ENCODE measurements around the gene AIRE.
"Not testable (repeated sequence)": the region's sequence is repeated elsewhere in the genome, so short reads cannot be mapped to it uniquely, and the experiment has no call there.

The AIRE gene

DNA sequence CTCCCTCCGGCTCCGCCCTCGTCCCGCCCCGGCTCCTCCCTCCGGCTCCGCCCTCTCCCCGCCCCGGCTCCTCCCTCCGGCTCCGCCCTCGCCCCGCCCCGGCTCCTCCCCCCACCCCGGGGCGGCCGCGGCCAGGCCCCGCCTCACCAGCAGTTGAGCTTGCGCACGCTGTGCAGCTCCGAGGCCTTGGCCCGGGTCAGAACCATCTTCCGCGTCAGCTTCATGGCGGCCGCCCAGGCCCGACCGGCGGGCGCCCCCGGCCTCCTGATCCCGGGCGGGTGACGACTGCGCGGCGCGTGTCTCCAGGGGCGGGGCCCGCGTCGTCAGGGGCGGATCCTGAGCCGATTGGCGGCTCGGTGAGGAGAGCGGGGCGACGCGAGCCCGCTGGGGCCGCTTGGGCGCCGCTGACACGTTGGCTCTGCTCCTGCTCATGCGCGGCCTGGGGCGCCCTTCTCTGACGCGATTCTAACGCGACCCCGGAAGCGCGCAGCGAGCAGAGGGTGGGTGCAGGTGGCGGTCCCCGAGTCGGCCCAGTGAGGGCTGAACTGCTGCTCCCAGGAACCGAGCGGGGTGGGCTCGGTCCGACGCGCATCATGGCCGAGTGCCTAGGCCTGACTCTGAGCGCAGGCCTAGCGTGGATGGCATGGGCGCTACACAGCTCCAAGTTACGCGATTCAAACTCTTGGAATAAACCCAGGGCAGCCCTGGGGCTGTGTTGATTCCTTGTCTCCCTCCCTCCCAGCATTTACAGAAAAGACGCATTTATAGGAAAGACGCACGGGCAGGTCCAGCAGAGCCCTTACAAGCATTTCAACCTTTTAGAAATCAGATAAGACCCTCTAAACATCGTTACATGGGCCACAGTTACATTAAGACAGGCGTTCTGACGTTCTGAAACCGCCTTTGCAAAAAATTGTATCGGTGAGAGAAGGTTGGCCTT is 53.6 kb downstream of the AIRE start, which contains the start of gene CFAP410:
Gene CFAP410 (minus strand): TSS at position 420 of the 940 bp plus-strand sequence. CDS start 196 bp downstream, at position 224.
- DNase-seq: peak; percentile 97

DNA sequence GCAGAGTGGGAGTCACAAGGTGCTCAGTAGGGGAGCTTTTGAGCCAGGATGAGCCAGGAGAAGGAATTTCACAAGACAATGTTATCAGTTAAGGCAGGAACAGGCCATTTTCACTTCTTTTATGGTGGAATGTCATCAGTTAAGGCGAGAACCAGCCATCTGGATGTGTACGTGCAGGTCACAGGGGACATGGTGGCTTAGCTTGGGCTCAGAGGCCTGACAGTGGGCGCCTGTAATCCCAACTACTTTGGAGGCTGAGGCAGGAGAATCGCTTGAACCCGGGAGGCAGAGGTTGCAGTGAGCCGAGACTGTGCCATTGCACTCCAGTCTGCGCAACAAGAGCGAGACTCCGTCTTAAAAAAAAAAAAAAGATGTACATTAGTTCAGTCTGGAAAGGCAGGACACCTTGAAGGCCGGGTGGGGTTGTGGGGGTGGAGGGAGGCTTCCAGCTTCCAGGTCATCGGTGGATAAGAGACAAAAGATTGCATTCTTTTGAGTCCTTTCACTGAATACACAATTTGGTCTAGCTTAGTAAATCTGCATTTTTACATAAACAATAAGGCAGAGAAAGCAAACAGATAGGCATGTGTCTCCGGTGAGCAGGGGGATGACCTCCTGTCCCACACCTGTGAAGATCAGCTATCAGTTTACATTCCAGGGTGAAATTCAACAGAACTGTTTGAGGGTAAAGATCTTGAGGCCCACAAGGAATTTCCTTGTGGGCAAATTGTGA is 56.2 kb downstream of the AIRE start:
- DNase-seq: not testable (repeated sequence)

DNA sequence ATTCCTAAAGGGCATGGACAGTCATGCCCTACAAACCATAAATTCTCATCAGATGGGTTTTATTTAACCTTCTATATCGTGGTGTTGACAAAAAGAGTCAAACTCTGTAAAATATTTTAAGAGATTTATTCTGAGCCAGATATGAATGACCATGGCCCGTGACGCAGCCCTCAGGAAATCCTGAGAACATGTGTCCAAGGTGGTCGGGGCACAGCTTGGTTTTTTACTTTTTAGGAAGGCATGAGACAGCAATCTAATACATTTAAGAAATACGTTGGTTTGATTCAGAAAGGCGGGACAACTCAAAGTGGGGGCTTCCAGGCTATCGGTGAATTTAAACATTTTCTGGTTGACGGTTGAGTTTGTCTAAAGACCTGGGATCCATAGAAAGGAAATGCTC is 57.3 kb downstream of the AIRE start:
- not testable (repeated sequence) for DNase-seq

DNA sequence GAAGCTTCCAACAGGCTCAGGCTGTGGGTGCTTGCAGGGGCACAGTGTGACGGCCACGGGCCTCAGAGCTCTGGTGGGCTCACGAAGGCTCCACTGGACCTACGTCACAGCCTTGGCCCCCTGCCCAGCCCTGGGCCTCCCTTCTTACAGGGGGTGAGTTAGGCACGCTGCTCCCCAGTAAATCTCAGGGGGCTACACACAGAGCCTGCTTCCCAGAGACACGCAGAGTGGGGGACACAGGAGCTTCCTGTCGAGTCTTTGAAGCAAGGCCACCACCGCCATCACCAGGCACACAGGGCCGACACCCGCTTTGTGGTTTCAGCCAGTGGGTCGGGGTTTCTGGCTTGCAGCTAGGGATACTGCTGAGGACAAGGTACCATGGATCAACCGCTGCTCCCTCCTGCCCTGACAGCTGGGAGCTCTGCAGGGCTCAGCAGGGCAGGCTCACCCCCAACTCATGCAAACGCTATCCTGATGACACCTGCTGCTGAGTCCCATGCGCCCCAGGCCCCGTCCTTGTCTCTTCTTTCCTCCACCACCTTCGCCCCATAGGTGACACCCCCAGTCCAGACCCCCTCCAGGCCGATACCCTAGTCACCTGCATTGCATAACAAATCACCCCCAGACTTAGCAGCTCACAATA is 59.0 kb downstream of the AIRE start:
- no peak for DNase-seq

DNA sequence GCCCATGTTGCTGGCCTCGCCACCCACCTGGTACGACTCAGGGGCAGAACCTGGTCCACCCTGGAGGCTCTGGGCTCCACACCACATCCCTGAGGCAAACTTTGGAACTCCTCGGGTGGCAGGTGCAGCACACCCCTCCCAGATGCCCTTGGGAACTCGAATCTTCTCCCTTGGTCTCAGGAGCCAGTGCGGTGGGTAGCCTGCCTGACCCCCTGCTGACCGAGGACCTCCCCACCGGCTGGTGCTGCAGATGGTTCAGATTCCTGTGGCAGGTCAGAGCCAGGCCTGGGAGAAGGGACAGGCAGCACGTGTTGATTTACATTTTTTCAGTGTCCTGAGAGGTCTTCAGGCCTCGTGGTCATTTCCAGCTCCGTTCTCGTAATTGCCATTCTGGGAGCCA is 59.8 kb downstream of the AIRE start:
- DNase-seq: no peak

DNA sequence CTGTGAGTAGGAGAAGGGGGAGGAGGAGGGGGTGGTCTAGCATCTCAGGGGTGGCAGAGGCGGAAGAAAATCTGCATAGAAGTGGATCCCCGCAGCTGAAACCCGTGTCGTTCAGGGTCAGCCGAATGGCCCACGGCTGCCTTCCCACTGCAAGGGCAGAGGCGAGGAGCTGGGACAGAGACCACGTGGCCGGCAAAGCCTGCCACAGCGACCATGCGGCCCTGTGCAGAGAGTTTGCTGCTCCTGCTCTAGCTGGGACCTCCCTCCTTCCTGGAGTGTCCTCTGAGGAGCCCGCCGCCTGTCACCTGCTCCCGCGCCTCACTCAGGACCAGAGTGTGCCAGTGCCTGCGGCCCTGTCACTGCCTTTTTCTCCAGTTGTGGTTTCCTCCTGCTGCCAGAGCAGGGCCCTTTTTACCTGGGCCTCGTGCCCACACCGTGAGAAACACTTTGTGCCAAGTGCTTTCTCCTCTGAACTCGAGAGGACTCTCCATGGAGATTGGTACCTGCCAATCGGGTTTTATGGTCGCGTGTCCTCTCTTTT is 62.3 kb downstream of the AIRE start:
- DNase-seq: no peak

Data from activated CD8-positive, alpha-beta memory T cell treated with anti-CD3 and anti-CD28 coated beads, Interleukin-2, amount 50 U/mL, for 48 hours (primary cell).